ENCODE results near the gene LRMDA. TPM values are rescaled to one million over a fixed set of nuclear protein-coding genes. Genes with fewer than 3 reads are reported as not detected.

Gene LRMDA
- total RNA-seq, 6 experiments from 2014 or later, result 0.32 TPM; not detected in 5

DNA sequence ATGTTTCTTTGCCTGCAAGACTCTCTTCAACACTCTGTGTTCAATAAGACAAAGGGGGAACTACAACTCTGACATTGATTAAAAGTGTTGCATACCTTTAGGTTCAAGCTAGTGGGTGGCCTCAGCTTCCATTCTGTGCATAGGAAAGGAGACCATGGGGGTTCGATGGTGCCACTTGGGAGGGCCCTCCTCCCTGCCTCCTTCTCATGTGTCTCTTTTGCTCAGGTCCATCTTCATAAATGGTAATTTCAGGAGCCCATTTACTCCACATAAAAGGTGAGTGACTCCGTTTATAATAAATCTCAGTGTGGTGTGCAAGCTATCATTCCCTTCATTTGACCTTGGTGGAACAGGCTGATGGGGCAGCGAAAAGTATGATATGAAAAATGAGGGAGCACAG is 285.1 kb downstream of the LRMDA start:
- H3K27me3 Mint-ChIP-seq (ENCODE audit: insufficient read depth), result peaks cover 14% of the 10 kb centered on the region
- H3K36me3 Mint-ChIP-seq (ENCODE audit: low read depth), result no peaks in the 10 kb centered on the region
- H3K9me3 Mint-ChIP-seq, result no peaks in the 10 kb centered on the region
- TF ChIP-seq, protein P1, sequence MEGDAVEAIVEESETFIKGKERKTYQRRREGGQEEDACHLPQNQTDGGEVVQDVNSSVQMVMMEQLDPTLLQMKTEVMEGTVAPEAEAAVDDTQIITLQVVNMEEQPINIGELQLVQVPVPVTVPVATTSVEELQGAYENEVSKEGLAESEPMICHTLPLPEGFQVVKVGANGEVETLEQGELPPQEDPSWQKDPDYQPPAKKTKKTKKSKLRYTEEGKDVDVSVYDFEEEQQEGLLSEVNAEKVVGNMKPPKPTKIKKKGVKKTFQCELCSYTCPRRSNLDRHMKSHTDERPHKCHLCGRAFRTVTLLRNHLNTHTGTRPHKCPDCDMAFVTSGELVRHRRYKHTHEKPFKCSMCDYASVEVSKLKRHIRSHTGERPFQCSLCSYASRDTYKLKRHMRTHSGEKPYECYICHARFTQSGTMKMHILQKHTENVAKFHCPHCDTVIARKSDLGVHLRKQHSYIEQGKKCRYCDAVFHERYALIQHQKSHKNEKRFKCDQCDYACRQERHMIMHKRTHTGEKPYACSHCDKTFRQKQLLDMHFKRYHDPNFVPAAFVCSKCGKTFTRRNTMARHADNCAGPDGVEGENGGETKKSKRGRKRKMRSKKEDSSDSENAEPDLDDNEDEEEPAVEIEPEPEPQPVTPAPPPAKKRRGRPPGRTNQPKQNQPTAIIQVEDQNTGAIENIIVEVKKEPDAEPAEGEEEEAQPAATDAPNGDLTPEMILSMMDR (IDR thresholded peaks at IDR 0.05), result no peak
- DNase-seq, result no peak
- no peak overlapping the region for H3K4me3 Mint-ChIP-seq
- H3K27ac Mint-ChIP-seq, result no peak overlapping the region
- H3K4me1 Mint-ChIP-seq (ENCODE audit: low read depth), result no peaks in the 10 kb centered on the region

DNA sequence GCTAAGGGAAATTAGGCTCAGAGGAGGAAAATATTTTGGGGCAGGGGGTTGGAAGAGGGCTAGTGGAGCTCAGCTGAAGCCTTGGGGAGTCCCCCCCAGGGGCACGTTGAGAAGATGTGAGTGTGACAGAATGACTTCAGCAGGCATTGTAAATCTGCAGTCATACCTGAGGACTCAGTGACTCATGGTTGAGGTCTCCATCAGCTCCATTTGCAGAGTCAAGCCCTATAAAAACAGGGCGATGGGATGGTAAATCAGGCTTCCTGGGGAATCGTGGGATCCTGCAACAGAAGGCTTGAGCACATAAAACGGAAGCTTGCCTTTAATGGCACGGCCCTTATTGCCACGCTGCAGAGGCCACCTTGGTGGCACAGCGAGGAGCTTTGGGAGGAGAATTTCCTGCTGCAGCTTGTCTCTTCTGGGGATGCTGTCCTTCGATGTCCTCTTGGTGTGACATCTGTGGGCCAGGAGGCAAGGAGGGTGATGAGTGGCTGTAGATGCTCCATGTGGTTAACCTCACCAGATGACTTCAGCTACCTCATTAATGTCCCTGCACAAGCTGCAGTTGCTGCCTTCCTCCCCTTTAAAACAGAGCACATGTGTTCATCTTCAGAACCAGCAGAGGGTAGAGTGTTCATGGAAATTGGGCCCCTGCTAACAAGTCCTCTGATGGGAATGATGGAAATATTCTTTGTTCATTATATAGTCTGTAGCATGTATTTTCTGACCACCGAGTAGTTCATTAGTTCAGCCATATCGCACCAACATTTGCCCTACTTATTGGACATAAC is 285.9 kb downstream of the LRMDA start:
- no peak for DNase-seq
- peaks cover 10% of the 10 kb centered on the region for H3K27me3 Mint-ChIP-seq (ENCODE audit: insufficient read depth)
- H3K4me1 Mint-ChIP-seq (ENCODE audit: low read depth), result no peaks in the 10 kb centered on the region
- TF ChIP-seq, protein P1 (IDR thresholded peaks at IDR 0.05), result no peak
- H3K36me3 Mint-ChIP-seq (ENCODE audit: low read depth), result no peaks in the 10 kb centered on the region
- H3K4me3 Mint-ChIP-seq, result no peak overlapping the region
- H3K27ac Mint-ChIP-seq, result no peak overlapping the region
- no peaks in the 10 kb centered on the region for H3K9me3 Mint-ChIP-seq

DNA sequence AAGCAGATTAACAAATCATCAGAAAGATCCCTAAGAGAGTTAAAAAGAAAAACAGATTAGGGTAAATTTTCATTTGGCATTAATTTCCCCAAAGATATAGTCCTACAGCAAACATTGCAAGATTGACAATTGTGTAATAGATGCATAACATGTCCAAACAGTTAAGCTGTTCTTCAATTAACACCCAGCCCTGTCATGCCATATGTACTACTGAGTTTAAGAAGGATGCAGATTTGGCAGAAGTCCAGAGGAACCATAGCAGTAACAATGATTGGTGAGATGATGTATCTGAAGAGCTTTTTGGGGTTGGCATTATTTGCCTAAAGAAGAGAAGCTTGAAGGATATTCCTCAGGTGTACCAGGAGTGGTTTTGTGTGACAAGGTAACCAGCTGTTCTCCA is 287.6 kb downstream of the LRMDA start:
- no peak for DNase-seq
- Mint-ChIP-seq H3K27me3 (ENCODE audit: insufficient read depth) (peaks cover 7% of the 10 kb centered on the region), H3K36me3 (ENCODE audit: low read depth) (no peaks in the 10 kb centered on the region), H3K9me3 (no peaks in the 10 kb centered on the region), H3K4me1 (ENCODE audit: low read depth) (no peaks in the 10 kb centered on the region), H3K4me3 (no peak overlapping the region), H3K27ac (no peak overlapping the region)
- TF ChIP-seq, protein P1 (IDR thresholded peaks at IDR 0.05), result no peak

DNA sequence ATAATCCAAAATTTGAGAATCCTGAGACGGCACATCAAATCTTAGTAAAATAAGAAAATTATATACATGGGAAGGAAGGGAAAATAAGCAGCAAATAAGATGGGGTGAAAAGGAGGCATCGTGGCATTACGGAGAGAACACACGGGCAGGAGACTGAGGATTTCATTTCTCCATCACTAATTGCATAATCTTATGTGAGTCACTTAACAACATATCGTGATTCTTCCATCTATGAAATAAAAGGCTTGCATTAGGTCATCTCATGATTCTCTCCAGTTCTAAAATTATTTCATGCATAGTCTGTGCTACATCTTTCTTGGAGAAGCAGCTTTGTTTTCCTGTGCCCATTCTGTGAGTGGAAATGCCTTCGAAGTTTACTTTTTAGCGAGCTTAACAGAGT is 288.7 kb downstream of the LRMDA start:
- Mint-ChIP-seq H3K36me3 (ENCODE audit: low read depth) (no peaks in the 10 kb centered on the region), H3K9me3 (no peaks in the 10 kb centered on the region), H3K4me1 (ENCODE audit: low read depth) (no peaks in the 10 kb centered on the region), H3K27ac (no peak overlapping the region), H3K27me3 (ENCODE audit: insufficient read depth) (peaks cover 7% of the 10 kb centered on the region; the same call in 1 of the 2 replicates), H3K4me3 (no peak overlapping the region)
- DNase-seq, result no peak
- TF ChIP-seq, protein P1 (IDR thresholded peaks at IDR 0.05), result no peak

DNA sequence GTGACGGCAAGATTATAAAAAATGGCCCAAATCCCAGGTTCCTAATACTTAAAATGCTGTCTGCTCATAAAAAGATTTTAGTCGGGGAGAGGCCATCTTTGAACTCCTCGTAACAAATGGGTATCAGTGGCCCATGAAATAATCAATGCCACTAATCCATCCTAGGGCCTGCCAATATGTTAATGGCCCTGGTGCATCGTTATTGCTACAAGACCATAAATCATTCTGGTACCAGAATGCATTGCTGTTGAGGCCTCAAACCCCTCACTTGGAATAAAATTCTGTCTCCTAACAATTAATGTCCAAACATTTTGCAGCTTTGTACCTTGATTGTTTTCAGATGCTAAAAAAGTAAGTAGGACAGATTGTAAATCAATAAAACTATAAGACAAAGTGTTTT is 290.6 kb downstream of the LRMDA start:
- 0 out of 2 replicates have a peak, but pooled peaks cover 4% of the 10 kb centered on the region for H3K27me3 Mint-ChIP-seq (ENCODE audit: insufficient read depth)
- no peak for DNase-seq
- no peaks in the 10 kb centered on the region; the same call in 1 of the 2 replicates for H3K9me3 Mint-ChIP-seq
- no peak overlapping the region for H3K4me3 Mint-ChIP-seq
- no peaks in the 10 kb centered on the region for H3K36me3 Mint-ChIP-seq (ENCODE audit: low read depth)
- no peak overlapping the region for H3K27ac Mint-ChIP-seq
- TF ChIP-seq, protein P1 (IDR thresholded peaks at IDR 0.05), result no peak
- no peaks in the 10 kb centered on the region for H3K4me1 Mint-ChIP-seq (ENCODE audit: low read depth)
